B cell (primary cell): ENCODE measurements around the gene RASA1.

Source experiments
- CTCF ChIP-seq: fragments of 200-600 bp; IDR thresholded peaks from one replicate; pipeline ENCODE4 v1.8.0; 2022; ENCODE audit warnings: antibody characterized with exemption, mild to moderate bottlenecking
- EZH2 ChIP-seq: IDR thresholded peaks from 2 replicates; pipeline ENCODE4 v1.6.1; 2012; ENCODE audit warnings: borderline replicate concordance, low read depth, mild to moderate bottlenecking, moderate library complexity, low read length; ENCODE audit not compliant: insufficient read depth, poor library complexity, severe bottlenecking

GRCh38 chr5:87408204-87408603 is 140.5 kb downstream of the RASA1 start:
- TF ChIP-seq CTCF (no peak), EZH2 (no peak)
